Neural progenitor cell (in vitro differentiated cells): ENCODE data around the gene BARX1.

Experiments used
- CTCF ChIP-seq: fragments of 200-600 bp; sonication (generic); IDR thresholded peaks from 2 replicates; pipeline ENCODE4 v1.5.1; 2017; ENCODE audit warnings: antibody characterized with exemption, mild to moderate bottlenecking
- EZH2 ChIP-seq: fragments of 200-600 bp; sonication (generic); IDR thresholded peaks from 2 replicates; pipeline ENCODE4 v1.6.1; 2017; ENCODE audit warnings: antibody characterized with exemption, mild to moderate bottlenecking, moderate library complexity

- TF ChIP-seq CTCF, result peak; percentile 92
- no peak for TF ChIP-seq EZH2
Observed at GRCh38 chr9:93962561-93963440, 7.6 kb upstream of the BARX1 start.
